ENCODE measurements around the gene GOPC.

DNA sequence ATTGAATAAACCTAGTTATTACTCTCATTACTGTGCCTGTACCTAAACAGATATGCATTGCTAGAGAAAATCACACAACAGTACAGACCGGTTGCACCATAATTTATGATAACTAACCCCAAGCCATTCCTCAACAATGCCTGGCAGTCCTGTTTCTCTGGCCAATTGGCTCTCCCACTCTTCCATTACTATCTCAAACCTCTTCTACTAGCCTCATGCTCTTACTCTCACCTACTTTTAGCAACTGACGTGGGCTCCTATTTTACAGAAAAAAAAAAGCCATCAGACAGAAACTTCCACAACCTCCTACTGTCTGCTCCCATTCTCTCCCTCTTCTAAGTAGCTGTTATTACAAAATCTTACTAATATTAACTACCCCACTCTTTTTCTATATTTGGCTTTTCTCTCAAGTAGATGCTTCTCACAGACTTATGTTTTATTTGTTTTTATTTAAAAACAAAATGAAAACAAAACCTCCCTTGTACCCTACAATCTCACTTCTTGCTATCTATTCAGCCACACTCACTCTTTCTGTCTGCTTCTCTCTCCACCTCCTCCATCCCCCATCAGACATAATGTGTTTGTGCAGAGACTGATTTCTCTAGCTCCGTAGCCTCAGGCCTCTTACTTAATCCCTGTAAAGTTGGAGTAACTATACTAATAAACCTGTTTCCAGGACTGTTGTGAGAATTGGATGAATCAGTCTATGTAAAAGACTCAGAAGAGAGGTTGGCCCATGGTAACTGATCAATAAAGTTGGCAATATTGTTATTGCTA lies 9.1 kb downstream of the GOPC start:
- TF ChIP-seq, protein P1, sequence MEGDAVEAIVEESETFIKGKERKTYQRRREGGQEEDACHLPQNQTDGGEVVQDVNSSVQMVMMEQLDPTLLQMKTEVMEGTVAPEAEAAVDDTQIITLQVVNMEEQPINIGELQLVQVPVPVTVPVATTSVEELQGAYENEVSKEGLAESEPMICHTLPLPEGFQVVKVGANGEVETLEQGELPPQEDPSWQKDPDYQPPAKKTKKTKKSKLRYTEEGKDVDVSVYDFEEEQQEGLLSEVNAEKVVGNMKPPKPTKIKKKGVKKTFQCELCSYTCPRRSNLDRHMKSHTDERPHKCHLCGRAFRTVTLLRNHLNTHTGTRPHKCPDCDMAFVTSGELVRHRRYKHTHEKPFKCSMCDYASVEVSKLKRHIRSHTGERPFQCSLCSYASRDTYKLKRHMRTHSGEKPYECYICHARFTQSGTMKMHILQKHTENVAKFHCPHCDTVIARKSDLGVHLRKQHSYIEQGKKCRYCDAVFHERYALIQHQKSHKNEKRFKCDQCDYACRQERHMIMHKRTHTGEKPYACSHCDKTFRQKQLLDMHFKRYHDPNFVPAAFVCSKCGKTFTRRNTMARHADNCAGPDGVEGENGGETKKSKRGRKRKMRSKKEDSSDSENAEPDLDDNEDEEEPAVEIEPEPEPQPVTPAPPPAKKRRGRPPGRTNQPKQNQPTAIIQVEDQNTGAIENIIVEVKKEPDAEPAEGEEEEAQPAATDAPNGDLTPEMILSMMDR (conservative IDR thresholded peaks at IDR 0.05; ENCODE audit: low read length) = no peak
- TF ChIP-seq EZH2phosphoT487 (IDR thresholded peaks at IDR 0.05; ENCODE audit: borderline replicate concordance) = no peak
